OCI-M2 (cell line): ENCODE measurements around the gene NTM.
"Not testable (repeated sequence)": the region's sequence is repeated elsewhere in the genome, so short reads cannot be mapped to it uniquely, and the experiment has no call there.

ENCODE experiments used
- DNase-seq: peaks from one replicate; lab custom pipeline; 2025; ENCODE audit not compliant: unreplicated experiment; lab: John Stamatoyannopoulos, UW

NTM gene

GRCh38 chr11:131664293-131664692 is 293.9 kb downstream of the NTM start:
- DNase-seq, result no peak

GRCh38 chr11:131664816-131665215 is 294.4 kb downstream of the NTM start:
- DNase-seq, result no peak

DNA sequence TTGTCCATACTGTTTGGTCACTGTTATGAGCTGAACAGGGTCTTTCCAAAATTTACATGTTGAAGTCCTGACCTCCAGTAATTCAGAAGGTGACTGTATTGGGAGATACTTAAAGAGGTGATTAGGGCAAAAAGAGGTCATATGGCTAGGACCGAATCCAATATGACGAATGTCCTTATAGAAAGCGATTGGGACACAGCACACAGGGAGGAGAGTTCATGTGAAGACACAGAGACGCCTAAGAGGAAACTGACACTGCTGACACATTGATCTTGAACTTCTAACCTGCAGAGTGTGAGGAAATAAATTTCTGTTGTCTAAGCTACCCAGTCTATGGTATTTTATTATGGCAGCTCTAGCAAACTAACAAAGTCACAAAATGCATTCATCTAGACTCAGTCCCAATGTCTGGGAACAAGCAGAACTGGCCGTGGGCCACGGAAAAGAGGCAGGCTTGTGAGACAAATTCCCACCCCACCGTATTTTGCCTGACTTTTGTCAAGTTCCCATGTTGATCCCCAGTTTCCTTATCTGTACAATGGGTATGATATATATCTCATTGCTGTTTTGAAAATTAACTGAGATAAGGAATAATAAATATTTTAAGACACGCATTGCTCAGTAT is 295.0 kb downstream of the NTM start:
- no peak for DNase-seq

GRCh38 chr11:131666006-131666405 is 295.6 kb downstream of the NTM start:
- DNase-seq, result no peak

DNA sequence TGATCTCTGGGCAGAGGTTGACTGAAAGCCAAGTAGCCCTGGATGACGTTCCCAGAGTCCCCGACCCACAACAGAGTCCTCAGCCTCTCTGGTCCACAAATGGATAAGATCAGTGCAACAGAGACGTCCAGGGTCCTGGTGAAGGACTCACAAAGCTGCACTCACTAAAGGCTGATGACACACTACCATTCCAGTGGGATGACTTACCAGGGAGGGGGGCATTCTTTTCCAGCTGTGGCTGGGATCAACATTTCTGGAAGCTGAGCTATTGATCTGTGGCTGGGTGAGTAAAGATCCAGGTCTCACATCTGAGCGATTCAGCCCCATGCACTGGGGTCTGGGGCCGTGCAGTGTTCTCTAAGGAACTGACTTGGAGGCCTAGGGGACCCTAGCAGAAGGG is 296.2 kb downstream of the NTM start:
- no peak for DNase-seq

- no peak for DNase-seq
Measured at GRCh38 chr11:131667566-131667965, 297.2 kb downstream of the NTM start.

GRCh38 chr11:131668500-131669400 is 298.3 kb downstream of the NTM start:
- no peak for DNase-seq

DNA sequence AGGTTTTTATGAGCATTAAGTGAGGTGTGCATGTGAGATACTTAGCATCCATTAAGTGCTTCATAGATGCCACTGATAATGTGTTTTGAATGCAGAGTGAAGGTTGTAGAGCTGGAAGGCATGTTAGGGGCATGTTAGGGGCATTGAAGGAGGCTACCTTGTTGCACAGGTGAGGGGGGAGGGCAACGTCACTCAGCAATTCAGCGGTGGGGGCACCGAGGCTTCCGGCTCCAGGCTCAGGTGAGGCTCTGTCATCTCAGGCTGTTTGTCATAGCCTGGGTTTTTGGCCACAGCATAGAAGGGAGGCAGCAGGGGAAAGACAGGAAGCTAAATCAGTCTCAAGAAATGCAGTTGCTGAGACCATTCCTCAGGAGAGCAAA is 299.0 kb downstream of the NTM start:
- DNase-seq, result no peak

- no peak for DNase-seq
Measured at GRCh38 chr11:131670876-131671275, 300.5 kb downstream of the NTM start.

DNA sequence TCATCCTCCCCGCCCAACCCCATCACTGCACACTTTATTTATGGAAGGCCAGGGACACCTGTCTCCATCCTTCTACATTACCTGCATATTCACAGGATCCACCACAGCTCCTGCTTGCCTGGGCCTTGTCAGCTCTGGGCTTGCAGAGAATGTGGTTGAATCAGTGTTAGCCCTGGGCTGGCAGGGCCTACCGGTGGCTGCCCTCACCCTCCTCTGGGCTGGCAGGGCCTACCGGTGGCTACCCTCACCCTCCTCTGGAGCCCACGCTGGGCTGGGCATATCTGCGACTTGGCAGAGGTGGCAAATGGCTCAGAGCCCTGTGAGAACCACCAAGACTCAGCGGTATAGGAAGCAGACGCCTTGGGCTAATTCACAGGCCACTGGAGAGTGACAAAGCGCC is 300.9 kb downstream of the NTM start:
- DNase-seq, result no peak

GRCh38 chr11:131671734-131672133 is 301.3 kb downstream of the NTM start:
- DNase-seq, result no peak

DNA sequence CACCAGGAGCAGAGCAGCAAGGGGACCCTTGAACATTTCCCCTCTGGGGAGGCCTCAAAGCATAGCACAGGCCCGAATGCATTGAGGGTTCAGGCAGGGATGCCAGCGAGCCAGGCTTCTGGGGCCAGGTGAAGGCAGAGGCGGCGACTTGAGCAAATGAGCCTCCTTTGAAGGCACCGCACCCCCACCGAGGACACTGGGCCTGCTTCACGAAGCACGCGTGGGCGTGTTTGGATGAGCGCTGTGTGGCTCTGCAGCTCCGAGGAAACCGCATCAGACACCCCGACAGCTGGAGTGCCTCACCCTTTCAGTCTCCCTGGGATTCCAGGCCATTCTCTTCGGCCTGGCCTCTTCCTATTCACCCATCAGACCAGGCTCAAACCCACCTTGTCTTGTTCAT is 301.8 kb downstream of the NTM start:
- DNase-seq, result no peak

- no peak for DNase-seq
Measured at GRCh38 chr11:131674051-131674755, 303.8 kb downstream of the NTM start.

GRCh38 chr11:131675121-131675888 is 304.9 kb downstream of the NTM start:
- no peak for DNase-seq

GRCh38 chr11:131677828-131678470 is 307.5 kb downstream of the NTM start:
- DNase-seq, result no peak

- no peak for DNase-seq
Measured at GRCh38 chr11:131678658-131679340, 308.4 kb downstream of the NTM start.

DNA sequence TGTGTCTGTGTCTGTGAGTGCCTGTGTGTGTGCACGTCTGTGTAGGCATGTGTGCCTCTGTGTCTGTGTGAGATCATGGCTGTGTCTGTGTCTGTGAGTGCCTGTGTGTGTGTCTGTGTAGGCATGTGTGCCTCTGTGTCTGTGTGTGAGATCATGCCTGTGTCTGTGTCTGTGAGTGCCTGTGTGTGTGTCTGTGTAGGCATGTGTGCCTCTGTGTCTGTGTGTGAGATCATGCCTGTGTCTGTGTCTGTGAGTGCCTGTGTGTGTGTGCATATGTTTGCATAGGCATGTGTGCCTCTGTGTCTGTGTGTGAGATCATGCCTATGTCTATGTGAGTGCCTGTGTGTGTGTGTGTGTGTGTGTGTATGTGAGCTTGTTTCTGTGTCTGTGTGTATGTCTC is 310.0 kb downstream of the NTM start:
- DNase-seq, result not testable (repeated sequence)

DNA sequence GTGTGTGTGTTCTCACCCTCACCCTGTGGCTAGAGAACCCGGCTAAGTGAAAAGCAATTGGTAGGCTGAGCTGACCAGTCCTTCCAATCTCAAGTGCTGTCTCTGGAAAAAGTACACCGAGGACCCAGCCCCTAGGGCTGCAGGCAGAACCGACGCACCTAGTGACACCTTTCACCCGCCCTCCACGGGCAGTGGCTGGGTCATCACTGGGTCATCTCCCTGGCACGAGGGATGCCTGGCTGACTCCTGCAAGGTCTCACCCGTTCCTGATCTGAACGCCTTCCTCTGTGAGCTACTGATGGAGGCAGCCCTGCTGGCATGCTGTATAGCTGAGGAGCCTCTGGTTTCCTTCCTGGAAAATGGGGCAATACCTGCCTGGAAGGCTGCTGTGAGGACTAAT is 311.5 kb downstream of the NTM start:
- DNase-seq, result no peak

DNA sequence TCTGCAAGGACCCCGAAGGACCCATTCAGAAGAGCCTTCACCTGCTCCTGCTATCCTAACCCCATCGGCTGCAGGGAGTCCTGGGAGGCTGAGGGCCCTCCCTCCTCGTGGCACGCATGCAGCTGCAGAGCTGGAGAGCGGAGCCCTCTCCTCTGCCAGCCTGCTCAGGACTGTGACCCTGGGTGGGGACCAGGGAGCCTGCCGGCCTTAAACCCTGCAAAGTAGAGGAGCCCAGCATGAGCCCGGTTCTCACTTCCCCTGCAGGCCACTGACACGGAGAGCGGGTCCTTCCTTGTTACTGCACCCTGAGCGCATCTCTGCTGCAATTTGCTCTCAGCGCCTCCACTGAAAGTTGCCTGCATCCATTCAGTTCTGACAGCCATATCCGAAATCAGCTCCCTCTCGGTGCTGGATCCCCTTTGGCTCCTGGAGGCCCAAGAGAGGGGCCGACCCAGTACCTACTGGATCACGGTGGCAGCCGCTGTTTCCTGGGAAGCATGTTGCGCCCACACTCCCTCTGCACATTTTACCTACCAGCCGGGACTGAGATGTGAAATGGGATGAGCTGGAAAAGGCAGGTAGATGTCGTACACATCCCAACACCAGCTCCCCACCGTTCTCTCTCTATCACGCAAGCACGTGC is 312.1 kb downstream of the NTM start:
- no peak for DNase-seq

- no peak for DNase-seq
Measured at GRCh38 chr11:131683131-131683530, 312.7 kb downstream of the NTM start.
